Inflammatory macrophage treated with lipopolysaccharide for 1 hour (primary cell): Measurements from ENCODE around the gene NAT10.
"Not testable (repeated sequence)": the region's sequence is repeated elsewhere in the genome, so short reads cannot be mapped to it uniquely, and the experiment has no call there.

ENCODE experiments used
- DNase-seq, 2 donors: peaks; one replicate each; pipeline ENCODE4 v3.0.0-alpha.2; 2020 to 2022

The NAT10 gene

GRCh38 chr11:34169686-34170085, 64.3 kb downstream of the NAT10 start:
- no peak for DNase-seq

DNA sequence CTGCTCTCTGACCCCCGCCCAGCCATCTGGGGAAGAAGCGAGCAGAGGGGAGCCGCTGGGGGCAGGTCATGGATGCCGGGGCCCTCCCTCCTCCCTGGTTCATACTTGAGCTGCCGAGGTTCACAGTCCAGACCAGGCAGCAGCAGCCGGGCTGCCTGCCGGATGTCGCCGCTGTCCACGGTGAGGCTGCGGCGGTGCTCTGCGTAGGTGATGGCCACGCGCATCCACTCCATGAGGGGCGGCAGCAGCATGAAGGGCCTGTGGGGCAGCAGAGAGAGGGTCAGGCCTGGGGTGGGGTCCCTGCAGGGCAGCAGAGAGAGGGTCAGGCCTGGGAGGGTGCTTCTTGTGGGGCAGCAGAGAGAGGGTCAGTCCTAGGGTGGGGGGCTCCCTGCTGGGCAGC, 67.6 kb downstream of the NAT10 start:
- DNase-seq: no peak

DNA sequence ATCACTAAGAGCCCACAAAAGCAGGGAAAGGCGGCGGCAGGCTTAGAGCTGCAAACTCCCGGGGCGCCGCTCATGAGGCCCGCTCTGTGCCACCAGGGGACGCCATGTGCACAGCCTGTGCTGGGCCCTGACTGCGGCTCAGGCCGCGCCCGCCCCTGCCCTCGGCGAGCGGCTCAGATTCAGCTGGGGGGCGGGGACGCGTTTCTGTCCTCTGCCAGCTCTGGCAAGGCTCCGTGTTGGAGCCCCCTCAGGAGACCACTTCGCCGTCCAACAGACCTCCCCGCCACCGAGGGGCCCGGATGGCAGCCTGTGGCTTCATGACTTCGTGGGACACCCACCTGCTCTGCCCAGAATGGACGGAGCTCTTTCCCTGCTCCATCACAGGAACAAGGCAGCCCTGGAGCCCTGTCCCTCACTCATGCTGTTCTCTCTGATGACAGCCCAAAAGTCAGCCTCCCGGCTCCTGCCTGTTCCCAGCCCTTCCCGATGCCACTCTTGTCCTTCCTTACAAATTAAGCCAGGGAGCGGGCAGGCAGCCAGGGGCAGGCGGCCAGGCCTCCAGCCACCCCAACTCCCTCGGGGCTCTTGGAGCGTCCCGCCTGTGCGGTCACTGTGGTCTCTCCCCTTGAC, 69.1 kb downstream of the NAT10 start:
- peak; percentile 44 to 85 for DNase-seq

GRCh38 chr11:34175284-34176019, 70.0 kb downstream of the NAT10 start:
- DNase-seq: peak in 1 of 2 donors; percentile 22

- DNase-seq: peak; percentile 36 to 62
These were observed 71.4 kb downstream of the NAT10 start for GRCh38 chr11:34176751-34177209.

DNA sequence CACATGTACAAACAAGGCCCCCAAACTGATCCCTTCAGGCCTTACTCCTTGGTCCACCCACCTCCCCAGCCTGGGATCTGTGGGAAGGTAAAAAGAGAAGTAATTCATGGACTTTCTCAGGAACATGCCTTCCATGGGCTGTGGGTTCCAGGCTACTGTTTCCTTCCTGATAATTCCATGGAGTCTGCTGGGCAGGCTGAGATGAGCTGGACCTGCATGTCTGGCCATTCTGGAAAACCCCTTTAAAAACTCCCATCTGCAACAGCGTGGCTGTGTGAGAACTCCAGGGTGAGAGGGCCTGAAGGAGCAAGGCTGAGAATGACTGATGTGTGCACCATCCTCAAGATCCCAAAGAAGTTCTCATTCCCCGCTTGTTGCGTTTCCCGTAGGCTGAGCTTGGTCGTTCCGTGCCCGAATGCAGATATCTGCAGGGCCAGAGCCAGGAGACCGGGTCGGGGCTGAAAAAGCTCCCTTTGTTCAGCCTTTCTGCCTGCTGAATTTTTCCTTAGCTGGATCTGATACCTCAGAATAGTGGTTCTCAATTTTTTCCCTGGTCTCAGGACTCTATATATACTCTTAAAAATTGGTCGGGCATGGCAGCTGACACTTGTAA, 72.9 kb downstream of the NAT10 start:
- DNase-seq: peak; percentile 41 to 80

DNA sequence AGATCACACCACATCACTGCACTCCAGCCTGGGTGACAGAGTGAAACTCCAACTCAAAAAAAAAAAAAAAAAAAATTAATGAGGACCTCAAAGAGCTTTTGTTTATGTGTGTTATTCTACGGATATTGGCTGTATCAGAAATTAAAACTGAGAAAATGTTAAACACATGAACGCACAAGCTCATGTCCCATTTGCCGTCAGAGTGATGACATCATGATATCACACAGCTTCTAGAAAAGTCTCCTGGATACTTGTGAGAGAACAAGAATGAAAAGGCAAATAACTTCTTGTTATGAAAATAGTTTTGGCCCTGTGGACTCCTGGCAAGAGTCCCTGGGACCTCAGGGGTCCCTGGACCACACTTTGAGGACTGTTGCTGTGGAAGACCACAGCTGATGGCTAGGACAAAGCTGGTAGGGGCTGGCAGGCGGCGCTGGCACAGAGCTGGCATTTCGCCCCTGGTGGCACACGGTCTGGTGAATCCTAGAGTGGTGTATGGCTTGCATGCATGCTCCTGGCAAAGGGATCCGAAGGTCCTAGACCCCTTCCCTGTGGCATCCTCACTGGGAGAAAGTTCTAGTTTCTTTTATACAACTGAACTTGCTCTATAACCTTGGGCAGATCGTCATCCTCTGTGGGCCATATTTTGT, 73.7 kb downstream of the NAT10 start:
- DNase-seq: no peak

- DNase-seq: peak; percentile 10 to 40
These were observed 74.8 kb downstream of the NAT10 start for GRCh38 chr11:34180040-34180813.

- DNase-seq: not testable (repeated sequence)
These were observed 75.4 kb downstream of the NAT10 start for GRCh38 chr11:34180814-34181165.

DNA sequence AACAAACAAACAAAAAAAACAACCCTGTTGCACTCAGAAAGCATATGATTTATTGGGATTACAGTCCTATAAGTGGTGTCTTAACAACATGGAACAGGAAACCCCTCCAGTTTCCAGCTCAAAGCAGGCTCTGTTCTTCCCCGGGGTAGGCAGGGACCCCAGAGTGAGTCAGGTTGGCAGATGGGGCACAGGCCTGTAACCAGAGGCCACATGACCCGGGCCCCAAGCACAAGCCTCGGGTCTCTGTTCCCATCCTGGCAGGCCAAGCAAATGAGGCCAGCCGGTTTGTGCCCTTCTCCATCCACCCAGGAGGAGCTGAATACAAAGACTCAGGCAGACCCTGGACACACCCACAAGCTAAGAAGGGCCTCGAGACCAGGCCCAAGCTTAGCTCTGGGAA, 75.8 kb downstream of the NAT10 start:
- DNase-seq: no peak

DNA sequence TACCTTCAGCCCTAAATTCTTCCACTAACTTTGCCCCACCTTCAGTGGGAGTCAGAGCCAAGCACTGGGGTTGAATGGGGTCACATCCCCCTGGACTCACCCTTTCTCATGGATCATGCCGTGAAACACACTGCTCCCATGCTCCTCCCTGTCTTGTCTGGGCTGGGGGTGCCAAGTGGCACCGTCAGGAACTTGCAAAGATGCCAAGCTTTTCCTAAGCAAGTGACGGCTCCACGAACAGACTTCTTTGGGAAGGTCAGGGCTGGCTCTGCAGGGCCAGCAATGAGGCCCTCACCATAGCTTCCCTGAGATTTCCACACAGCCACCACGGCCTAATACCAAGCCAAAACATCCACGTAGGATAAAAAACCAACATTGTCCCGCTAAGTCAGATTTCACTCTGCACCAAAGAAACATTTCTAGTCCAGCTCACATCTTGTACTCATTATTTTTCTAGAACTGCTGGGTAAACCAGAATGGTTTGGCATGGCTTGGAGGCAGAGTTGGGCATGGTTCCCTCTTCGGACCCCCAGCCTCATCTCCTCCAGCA, 76.5 kb downstream of the NAT10 start:
- no peak for DNase-seq

DNA sequence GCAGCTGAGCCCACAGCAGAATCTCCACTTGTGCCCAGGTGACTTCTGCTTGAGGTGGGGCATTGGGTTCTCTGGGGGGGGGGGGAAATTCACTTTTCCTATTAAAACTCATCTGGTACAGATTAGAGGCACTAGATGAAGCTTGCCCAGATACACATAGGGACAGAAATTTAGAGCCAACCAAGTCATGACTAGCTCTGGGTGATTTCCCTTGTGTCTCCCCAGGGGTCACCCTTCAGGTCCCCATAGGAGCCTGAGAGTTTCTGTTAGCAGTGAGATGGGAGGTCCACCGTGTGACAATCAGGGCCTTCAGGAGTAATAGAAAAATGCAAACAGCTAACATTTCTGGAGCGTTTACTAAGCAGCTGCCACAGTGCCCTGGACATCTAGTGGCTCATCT, 77.0 kb downstream of the NAT10 start:
- DNase-seq: no peak

GRCh38 chr11:34182921-34183685, 77.7 kb downstream of the NAT10 start:
- DNase-seq: no peak

DNA sequence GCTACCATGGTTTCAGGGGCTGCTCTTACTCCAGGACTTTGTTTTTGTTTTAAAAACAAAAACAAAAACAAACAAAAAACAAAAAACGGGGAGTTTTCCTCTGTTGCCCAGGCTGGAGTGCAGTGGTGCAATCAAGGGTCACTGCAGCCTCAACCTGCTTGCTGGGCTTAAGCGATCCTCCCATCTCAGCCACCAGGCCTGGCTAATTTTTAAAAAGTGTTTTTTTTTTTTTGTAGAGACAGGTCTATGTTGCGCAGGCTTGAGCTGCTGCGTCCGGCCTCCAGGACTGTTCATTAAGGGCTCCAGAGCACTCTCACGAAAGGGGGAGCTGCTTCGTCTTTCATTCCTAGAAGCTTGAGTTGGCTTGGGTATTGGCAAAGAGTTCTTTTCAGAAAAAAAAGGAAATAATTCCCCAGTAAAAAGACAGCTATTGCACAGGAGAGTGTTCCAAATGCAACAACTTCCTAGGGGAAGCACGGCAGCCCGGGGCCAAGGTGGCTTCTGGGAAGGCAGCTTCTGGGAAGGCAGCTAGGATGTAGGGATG, 78.5 kb downstream of the NAT10 start:
- DNase-seq: no peak

GRCh38 chr11:34184505-34185015, 79.1 kb downstream of the NAT10 start:
- DNase-seq: no peak

GRCh38 chr11:34185926-34186841, 80.8 kb downstream of the NAT10 start:
- no peak for DNase-seq

GRCh38 chr11:34188181-34188580, 82.8 kb downstream of the NAT10 start:
- DNase-seq: no peak

DNA sequence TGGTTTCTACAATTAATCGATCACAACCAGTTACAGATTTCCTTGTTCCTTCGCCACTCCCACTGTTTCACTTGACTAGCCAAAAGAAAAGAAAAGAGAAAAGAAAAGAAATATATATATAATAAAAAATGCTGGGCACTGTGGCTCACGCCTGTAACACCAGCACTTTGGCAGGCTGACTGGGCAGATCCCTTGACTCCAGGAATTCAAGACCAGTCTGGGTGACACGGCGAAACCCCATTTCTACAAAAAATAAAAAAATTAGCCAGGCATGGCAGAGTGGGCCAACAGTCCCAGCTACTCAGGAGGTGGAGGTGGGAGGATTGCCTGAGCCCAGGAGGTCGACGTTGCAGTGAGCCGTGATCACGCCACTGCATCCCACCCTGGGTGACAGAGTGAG, 83.8 kb downstream of the NAT10 start:
- no peak for DNase-seq

DNA sequence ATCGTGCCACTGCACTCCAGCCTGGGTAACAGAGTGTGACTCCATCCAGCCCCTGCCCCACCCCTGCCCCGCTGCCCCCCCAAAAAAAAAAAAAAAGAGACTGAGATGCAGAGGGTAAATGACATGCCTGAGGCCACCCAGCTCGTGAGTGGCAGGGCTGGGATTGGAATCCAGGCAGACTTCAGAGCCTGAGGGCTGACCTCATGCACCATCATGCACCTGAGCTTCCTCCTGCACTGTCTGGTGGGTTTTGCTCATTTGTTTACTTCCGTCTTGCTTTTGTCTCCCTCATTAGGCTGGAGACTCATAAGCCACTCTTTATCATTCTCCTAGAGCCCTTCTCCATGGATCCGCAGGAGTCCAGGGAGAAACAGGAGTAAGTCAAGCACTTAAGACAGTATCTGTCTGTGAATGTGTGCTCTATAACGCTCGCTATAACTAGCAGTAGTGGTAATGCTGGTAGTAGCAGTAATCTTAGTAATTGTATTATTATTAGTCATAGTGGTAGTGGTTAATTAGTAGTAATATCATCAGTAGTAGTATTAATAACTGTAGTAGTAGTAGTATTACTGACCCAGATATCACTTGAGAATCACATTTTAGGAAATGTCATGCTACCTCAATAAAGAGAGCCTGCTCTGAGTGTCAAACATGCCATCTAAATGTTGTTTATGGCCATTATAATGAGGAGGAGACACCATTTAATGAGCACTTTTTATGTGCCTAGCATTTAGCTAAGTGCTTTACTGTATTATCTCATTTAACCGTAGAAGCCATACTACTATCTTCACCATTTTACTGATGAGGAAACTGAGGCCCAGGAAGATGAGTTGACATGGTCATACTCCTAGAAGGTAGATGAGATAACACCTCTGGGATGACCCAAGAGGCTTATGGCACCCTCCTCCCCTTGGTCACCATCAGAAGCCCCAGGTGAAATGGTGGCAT, 85.0 kb downstream of the NAT10 start:
- DNase-seq: no peak
